K562 (cell line): ENCODE data around the gene ADGRA1. TPM values are rescaled to one million over a fixed set of nuclear protein-coding genes. Genes with fewer than 3 reads are reported as not detected.

Experiments used
- ATAC-seq: fragments of 200-7000 bp; cut with Tn5 transposase; 3 replicates; pipeline ENCODE4 v1.9.1; 2020; ENCODE audit warnings: moderate library complexity
- BruUV-seq: library from RNA; stranded (reverse); fragments of 400-500 nt; replicated peaks from 2 replicates; lab custom pipeline; 2021; lab: Mats Ljungman, UMichigan
- CTCF ChIA-PET: fragments of 300-600 bp; formaldehyde crosslinking; extraction: SDS; loops from one replicate; lab custom pipeline; 2021; ENCODE audit warnings: low intra/inter-chr PET ratio; lab: Yijun Ruan, JAX
- POLR2A ChIA-PET: fragments of 300-600, 350-650 bp; sonication (Branson Sonifier 250); formaldehyde crosslinking; extraction: SDS; loops from one replicate; lab custom pipeline; 2021; ENCODE audit warnings: antibody characterized with exemption, inconsistent platforms; lab: Yijun Ruan, JAX
- DNase-seq, 4 experiments: peaks; one replicate each; pipeline versions ENCODE4 v3.0.0 to v3.0.0-alpha.2; 2011 to 2018; ENCODE audit warnings: low spot score in 3 of 4, mixed read lengths in 3 of 4; ENCODE audit errors: extremely low read depth in 1 of 4
- FAIRE-seq: peaks from 2 replicates; lab custom pipeline; 2011; peaks lifted over from hg19 to GRCh38; lab: Jason Lieb, UNC
- H2AFZ ChIP-seq: 2 replicates; pipeline ENCODE4 v1.6.0; 2011; ENCODE audit warnings: low read depth, low read length, control low read depth, inconsistent platforms
- H3K27ac ChIP-seq: fragments of 200-600 bp; 3 replicates; pipeline ENCODE4 v1.8.0; 2011; ENCODE audit warnings: low read depth, mild to moderate bottlenecking, control low read depth, inconsistent platforms, low read length, moderate library complexity, mixed read lengths; ENCODE audit errors: extremely low read depth
- H3K27me3 ChIP-seq, 2 experiments: fragments of 300-600 bp in 1 of 2; 2 replicates in 1 of 2; 3 replicates in 1 of 2; pipeline versions ENCODE4 v1.6.0 to v1.8.0; 2011; ENCODE audit warnings: inconsistent platforms in 2 of 2, low read length in 2 of 2, mild to moderate bottlenecking in 1 of 2, mixed read lengths in 1 of 2, moderate library complexity in 1 of 2; ENCODE audit not compliant: control insufficient read depth in 2 of 2, insufficient read depth in 2 of 2
- H3K36me3 ChIP-seq: fragments of 300-600 bp; 3 replicates; pipeline ENCODE4 v1.8.0; 2011; ENCODE audit warnings: mild to moderate bottlenecking, low read length, inconsistent platforms; ENCODE audit not compliant: control insufficient read depth, insufficient read depth
- H3K4me1 ChIP-seq, 2 experiments: fragments of 200-600 bp in 1 of 2; replicated peaks in 1 of 2; 2 replicates in 1 of 2; 3 replicates in 1 of 2; pipeline versions ENCODE4 v1.5.1 to v1.8.0; 2011; ENCODE audit warnings: inconsistent platforms in 2 of 2, low read length in 2 of 2, mild to moderate bottlenecking in 1 of 2, mixed read lengths in 1 of 2, moderate library complexity in 1 of 2; ENCODE audit not compliant: control insufficient read depth in 2 of 2, insufficient read depth in 2 of 2
- H3K4me2 ChIP-seq: 2 replicates; pipeline ENCODE4 v1.6.1; 2011; ENCODE audit warnings: low read length, control low read depth, inconsistent platforms, mixed read lengths; ENCODE audit not compliant: insufficient read depth
- H3K4me3 ChIP-seq: fragments of 200-600 bp; sonication (generic), shearing (Covaris generic); 2 replicates; pipeline ENCODE4 v1.5.1; 2016; ENCODE audit warnings: control low read depth, inconsistent platforms
- H3K79me2 ChIP-seq: fragments of 200-600 bp; 3 replicates; pipeline ENCODE4 v1.8.0; 2011; ENCODE audit warnings: low read length, inconsistent platforms; ENCODE audit not compliant: control insufficient read depth, insufficient read depth
- H3K9ac ChIP-seq, 2 experiments: 2 replicates each; pipeline versions ENCODE4 v1.6.0 to v1.6.1; 2011; ENCODE audit warnings: low read depth in 2 of 2, low read length in 2 of 2, control low read depth in 1 of 2, inconsistent platforms in 1 of 2, mild to moderate bottlenecking in 1 of 2, mixed read lengths in 1 of 2; ENCODE audit not compliant: insufficient read depth in 1 of 2
- H3K9me1 ChIP-seq: one replicate; pipeline ENCODE4 v1.6.0; 2011; ENCODE audit warnings: inconsistent platforms, mild to moderate bottlenecking, low read length, moderate library complexity; ENCODE audit not compliant: control insufficient read depth, insufficient read depth
- H3K9me3 ChIP-seq: replicated peaks from 2 replicates; pipeline ENCODE4 v1.5.1; 2011; ENCODE audit warnings: low read depth, low read length, inconsistent platforms; ENCODE audit not compliant: control insufficient read depth, insufficient read depth
- H4K20me1 ChIP-seq: replicated peaks from 2 replicates; pipeline ENCODE4 v1.6.1; 2011; ENCODE audit warnings: low read length, inconsistent platforms, mixed read lengths; ENCODE audit not compliant: control insufficient read depth, insufficient read depth
- CREBBP ChIP-seq: IDR thresholded peaks from one replicate; pipeline ENCODE4 v1.6.1; 2012; ENCODE audit warnings: low read depth, mild to moderate bottlenecking, control low read depth, inconsistent platforms, low read length
- EP400 ChIP-seq: fragments of 450-650 bp; IDR thresholded peaks from 2 replicates; pipeline ENCODE4 v1.6.1; 2017; ENCODE audit warnings: antibody characterized with exemption, mild to moderate bottlenecking, moderate library complexity
- GABPB1 ChIP-seq: sonication (generic); formaldehyde crosslinking; IDR thresholded peaks from 2 replicates; pipeline ENCODE4 v1.8.0; 2022; ENCODE audit warnings: mild to moderate bottlenecking, missing genetic modification reagents
- KAT8 ChIP-seq: fragments of 450-650 bp; IDR thresholded peaks from 2 replicates; pipeline ENCODE4 v1.6.1; 2016; ENCODE audit warnings: low read depth, mild to moderate bottlenecking
- MEF2D ChIP-seq: conservative IDR thresholded peaks from 2 replicates; pipeline ENCODE4 v1.6.1; 2016; ENCODE audit warnings: low read depth, missing genetic modification characterization, missing compliant biosample characterization
- NCOR1 ChIP-seq: fragments of 450-650 bp; IDR thresholded peaks from 2 replicates; pipeline ENCODE4 v1.6.1; 2016; ENCODE audit warnings: mild to moderate bottlenecking, moderate library complexity
- NEUROD1 ChIP-seq: fragments of 150-350 bp; IDR thresholded peaks from 2 replicates; pipeline ENCODE4 v1.6.1; 2014; ENCODE audit warnings: borderline replicate concordance, low read length, low read depth; ENCODE audit not compliant: partially characterized antibody
- NR1H2 ChIP-seq: sonication (generic); formaldehyde crosslinking; IDR thresholded peaks from 2 replicates; pipeline ENCODE4 v1.4.0; 2020; ENCODE audit warnings: mild to moderate bottlenecking, missing genetic modification reagents
- RAD21 ChIP-seq, 2 experiments: fragments of 250-450 bp in 1 of 2; fragments of 450-650 bp in 1 of 2; sonication (Bioruptor Pico) in 1 of 2; formaldehyde crosslinking in 1 of 2; IDR thresholded peaks in 1 of 2; conservative IDR thresholded peaks in 1 of 2; 2 replicates each; pipeline versions ENCODE4 v1.4.0 to v1.8.0; 2020 to 2022; ENCODE audit warnings: mild to moderate bottlenecking in 2 of 2, moderate library complexity in 1 of 2
- TRIM28 ChIP-seq: fragments of 450-650 bp; IDR thresholded peaks from 2 replicates; pipeline ENCODE4 v1.6.1; 2017
- WHSC1 ChIP-seq: IDR thresholded peaks from one replicate; pipeline ENCODE4 v1.6.1; 2012; ENCODE audit warnings: low read length, control low read depth, inconsistent platforms
- ZNF134 ChIP-seq: fragments of 250-450 bp; sonication (Bioruptor Pico); conservative IDR thresholded peaks from 2 replicates; pipeline ENCODE4 v1.4.0; 2020
- ZNF143 ChIP-seq: sonication (generic); formaldehyde crosslinking; IDR thresholded peaks from 2 replicates; pipeline ENCODE4 v1.9.0; 2022; ENCODE audit warnings: mild to moderate bottlenecking, missing genetic modification reagents
- ZNF282 ChIP-seq: sonication (generic); formaldehyde crosslinking; IDR thresholded peaks from 2 replicates; pipeline ENCODE4 v1.8.1; 2023; ENCODE audit warnings: missing genetic modification reagents
- ZNF707 ChIP-seq: fragments of 250-450 bp; sonication (Bioruptor Pico); conservative IDR thresholded peaks from 2 replicates; pipeline ENCODE4 v1.8.0; 2022; ENCODE audit warnings: inconsistent platforms, mild to moderate bottlenecking, moderate library complexity
- WGBS: fragments of 100-300 bp; shearing (Covaris generic); methylation state at CpG from one replicate; pipeline ENCODE4 v1.1.6; 2016; ENCODE audit warnings: low coverage, mixed read lengths; ENCODE audit not compliant: insufficient coverage; ENCODE audit errors: missing lambda C conversion rate; 5-methylcytosine and 5-hydroxymethylcytosine counted together
- in situ Hi-C: fragments of 300-500 bp; cut with MboI; formaldehyde crosslinking; loops from 4 replicates; pipeline ENCODE4 v1.15.0; 2018; ENCODE audit warnings: inconsistent platforms, mixed read lengths
- intact Hi-C: fragments of 100-400 bp; cut with micrococcal nuclease; formaldehyde crosslinking; loops from 2 replicates; pipeline ENCODE4 v1.14.2; 2022
- polyA plus RNA-seq, 8 experiments: library from polyadenylated mRNA; depleted of rRNA in 4 of 8; stranded (reverse) in 5 of 8; unstranded in 3 of 8; fragments of >200 nt; fragmentation: Nextera tagmentation in 2 of 8; fragmentation: Illumina TruSeq in 1 of 8; extraction: Ambion mirVana in 2 of 8; extraction: Trizol in 1 of 8; gene quantifications; 2 replicates each; pipeline versions ENCODE4 v1.2.1 to v1.2.3, GENCODE V29; 2011 to 2014; ENCODE audit warnings: inconsistent platforms in 1 of 8, missing spikeins in 1 of 8
- total RNA-seq, 7 experiments: library from RNA; depleted of rRNA in 6 of 7; stranded (reverse); fragments of >200 nt in 6 of 7; fragmentation: Illumina TruSeq in 2 of 7; extraction: Trizol in 2 of 7; gene quantifications; 2 replicates each; pipeline versions ENCODE4 v1.2.1 to v1.2.3, GENCODE V29; 2011 to 2021; ENCODE audit warnings: low replicate concordance in 1 of 7
- TF ChIP-seq, protein P1 (sequence below): fragments of 200-800 bp; sonication (Bioruptor generic); IDR thresholded peaks from 2 replicates; pipeline ENCODE4 v1.6.1; 2016; ENCODE audit warnings: missing genetic modification characterization, missing compliant biosample characterization
- TF ChIP-seq, protein P2 (sequence below): IDR thresholded peaks from 2 replicates; pipeline ENCODE4 v1.6.1; 2016; ENCODE audit warnings: missing genetic modification characterization, missing compliant biosample characterization

ADGRA1 gene
- total and polyA plus RNA-seq, 9 of the 15 experiments (the other 6 are each of a cell fraction or from before 2014, with no cell fraction given): not detected

DNA sequence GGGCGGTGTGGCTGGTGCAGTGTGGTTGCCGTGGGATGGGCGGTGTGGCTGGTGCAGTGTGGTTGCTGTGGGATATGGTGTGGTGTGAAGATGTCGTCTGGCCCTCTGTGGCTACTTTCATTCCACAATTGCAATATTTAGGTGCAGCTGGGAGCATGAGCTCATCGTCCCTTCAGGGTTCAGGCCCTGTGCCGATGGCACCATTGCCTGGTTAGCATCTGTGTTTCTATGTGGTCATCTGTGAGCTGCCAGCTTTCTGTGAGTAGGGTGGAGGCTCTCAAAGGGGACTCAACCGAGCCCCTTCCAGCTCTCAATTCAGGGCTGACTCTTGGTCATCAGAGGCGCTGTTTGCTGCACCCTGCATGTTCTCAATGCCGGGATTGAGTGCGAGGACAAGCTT lies 3.6 kb downstream of the ADGRA1 start (continued):
- TF ChIP-seq, protein P1, sequence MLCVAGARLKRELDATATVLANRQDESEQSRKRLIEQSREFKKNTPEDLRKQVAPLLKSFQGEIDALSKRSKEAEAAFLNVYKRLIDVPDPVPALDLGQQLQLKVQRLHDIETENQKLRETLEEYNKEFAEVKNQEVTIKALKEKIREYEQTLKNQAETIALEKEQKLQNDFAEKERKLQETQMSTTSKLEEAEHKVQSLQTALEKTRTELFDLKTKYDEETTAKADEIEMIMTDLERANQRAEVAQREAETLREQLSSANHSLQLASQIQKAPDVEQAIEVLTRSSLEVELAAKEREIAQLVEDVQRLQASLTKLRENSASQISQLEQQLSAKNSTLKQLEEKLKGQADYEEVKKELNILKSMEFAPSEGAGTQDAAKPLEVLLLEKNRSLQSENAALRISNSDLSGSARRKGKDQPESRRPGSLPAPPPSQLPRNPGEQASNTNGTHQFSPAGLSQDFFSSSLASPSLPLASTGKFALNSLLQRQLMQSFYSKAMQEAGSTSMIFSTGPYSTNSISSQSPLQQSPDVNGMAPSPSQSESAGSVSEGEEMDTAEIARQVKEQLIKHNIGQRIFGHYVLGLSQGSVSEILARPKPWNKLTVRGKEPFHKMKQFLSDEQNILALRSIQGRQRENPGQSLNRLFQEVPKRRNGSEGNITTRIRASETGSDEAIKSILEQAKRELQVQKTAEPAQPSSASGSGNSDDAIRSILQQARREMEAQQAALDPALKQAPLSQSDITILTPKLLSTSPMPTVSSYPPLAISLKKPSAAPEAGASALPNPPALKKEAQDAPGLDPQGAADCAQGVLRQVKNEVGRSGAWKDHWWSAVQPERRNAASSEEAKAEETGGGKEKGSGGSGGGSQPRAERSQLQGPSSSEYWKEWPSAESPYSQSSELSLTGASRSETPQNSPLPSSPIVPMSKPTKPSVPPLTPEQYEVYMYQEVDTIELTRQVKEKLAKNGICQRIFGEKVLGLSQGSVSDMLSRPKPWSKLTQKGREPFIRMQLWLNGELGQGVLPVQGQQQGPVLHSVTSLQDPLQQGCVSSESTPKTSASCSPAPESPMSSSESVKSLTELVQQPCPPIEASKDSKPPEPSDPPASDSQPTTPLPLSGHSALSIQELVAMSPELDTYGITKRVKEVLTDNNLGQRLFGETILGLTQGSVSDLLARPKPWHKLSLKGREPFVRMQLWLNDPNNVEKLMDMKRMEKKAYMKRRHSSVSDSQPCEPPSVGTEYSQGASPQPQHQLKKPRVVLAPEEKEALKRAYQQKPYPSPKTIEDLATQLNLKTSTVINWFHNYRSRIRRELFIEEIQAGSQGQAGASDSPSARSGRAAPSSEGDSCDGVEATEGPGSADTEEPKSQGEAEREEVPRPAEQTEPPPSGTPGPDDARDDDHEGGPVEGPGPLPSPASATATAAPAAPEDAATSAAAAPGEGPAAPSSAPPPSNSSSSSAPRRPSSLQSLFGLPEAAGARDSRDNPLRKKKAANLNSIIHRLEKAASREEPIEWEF (CRISPR knock-in tag): no peak

DNA sequence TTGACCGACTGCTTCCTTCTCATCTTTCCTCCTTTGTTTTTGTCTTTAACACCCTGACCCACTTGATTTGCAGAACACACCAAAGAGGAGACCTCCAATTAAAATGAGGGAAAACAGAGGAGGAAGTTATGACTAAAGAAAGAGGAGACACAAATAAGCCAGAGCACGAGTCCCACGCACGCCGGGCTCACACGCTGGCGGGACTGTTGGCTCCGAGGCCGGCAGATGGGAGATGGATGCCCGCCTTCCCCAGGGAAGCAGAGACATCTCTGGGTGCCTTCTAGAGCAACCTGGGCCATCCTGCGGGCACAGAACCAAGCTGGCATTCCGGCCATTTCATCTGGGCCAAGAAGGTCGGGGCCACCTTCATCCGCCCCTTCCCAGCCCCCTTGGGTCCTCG lies 5.6 kb downstream of the ADGRA1 start:
- no peak overlapping the region for H3K27ac ChIP-seq
- H4K20me1 ChIP-seq: 0 out of 2 replicates have a peak, but pooled peaks cover 9% of the 10 kb centered on the region
- in situ Hi-C loops: no loop called here
- no peak for TF ChIP-seq RAD21 (CRISPR knock-in tag; conservative IDR thresholded peaks at IDR 0.05 in 1 of 2, IDR thresholded peaks at IDR 0.05 in 1 of 2)
- TF ChIP-seq, protein P2, sequence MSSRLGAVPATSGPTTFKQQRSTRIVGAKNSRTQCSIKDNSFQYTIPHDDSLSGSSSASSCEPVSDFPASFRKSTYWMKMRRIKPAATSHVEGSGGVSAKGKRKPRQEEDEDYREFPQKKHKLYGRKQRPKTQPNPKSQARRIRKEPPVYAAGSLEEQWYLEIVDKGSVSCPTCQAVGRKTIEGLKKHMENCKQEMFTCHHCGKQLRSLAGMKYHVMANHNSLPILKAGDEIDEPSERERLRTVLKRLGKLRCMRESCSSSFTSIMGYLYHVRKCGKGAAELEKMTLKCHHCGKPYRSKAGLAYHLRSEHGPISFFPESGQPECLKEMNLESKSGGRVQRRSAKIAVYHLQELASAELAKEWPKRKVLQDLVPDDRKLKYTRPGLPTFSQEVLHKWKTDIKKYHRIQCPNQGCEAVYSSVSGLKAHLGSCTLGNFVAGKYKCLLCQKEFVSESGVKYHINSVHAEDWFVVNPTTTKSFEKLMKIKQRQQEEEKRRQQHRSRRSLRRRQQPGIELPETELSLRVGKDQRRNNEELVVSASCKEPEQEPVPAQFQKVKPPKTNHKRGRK (tag): no peak
- TF ChIP-seq NCOR1: no peak
- TF ChIP-seq EP400: no peak
- no peak for TF ChIP-seq ZNF707
- TF ChIP-seq CREBBP: no peak
- no peak for TF ChIP-seq GABPB1 (CRISPR knock-in tag)
- TF ChIP-seq WHSC1: no peak
- TF ChIP-seq NR1H2 (CRISPR knock-in tag): no peak
- TF ChIP-seq ZNF282 (CRISPR knock-in tag): no peak
- TF ChIP-seq KAT8: no peak
- no peak for TF ChIP-seq TRIM28
- TF ChIP-seq ZNF143 (CRISPR knock-in tag): no peak
- TF ChIP-seq MEF2D (tag): no peak
- no peak for TF ChIP-seq ZNF134
- no peak for TF ChIP-seq NEUROD1
- TF ChIP-seq, all 486 proteins: peak for 0
- no peak overlapping the region for H3K4me2 ChIP-seq
- DNase-seq: no peak
- H3K36me3 ChIP-seq: no peaks in the 10 kb centered on the region
- BruUV-seq: no TSS peak
- H3K9me3 ChIP-seq: no peaks in the 10 kb centered on the region
- 2% methylated on average over 11 of the region's 15 CpGs for WGBS
- no peak overlapping the region for H2AFZ ChIP-seq
- ATAC-seq: no peak
- H3K79me2 ChIP-seq: no peaks in the 10 kb centered on the region
- peaks cover 2% of the 10 kb centered on the region for H3K9me1 ChIP-seq
- ChIA-PET POLR2A (no interaction called here), CTCF (no interaction called here)
- intact Hi-C loops: no loop called here
- H3K4me3 ChIP-seq: no peak overlapping the region
- peaks cover 2 to 85% of the 10 kb centered on the region in 2 experiments; a peak in 3 of 5 replicates for H3K27me3 ChIP-seq
- FAIRE-seq: no peak
- peaks cover 0 to under 1% of the 10 kb centered on the region in 2 experiments; a peak in 1 of 5 replicates for H3K4me1 ChIP-seq
- no peak overlapping the region for H3K9ac ChIP-seq
